ENCODE results near the gene C3orf52. TPM values are rescaled to one million over a fixed set of nuclear protein-coding genes. Genes with fewer than 3 reads are reported as not detected.

C3orf52 gene
- total RNA-seq, 4 donors from 2014 or later: 32.0 to 62.9 (median 45.9) TPM

- no peaks in the 10 kb centered on the region for H3K27me3 ChIP-seq
- intact Hi-C loops (cut with DNase I): loop anchor here (10.0 kb wide), 1 partner anchor 409 kb away; no protein-coding TSS in a partner anchor
- no peak for DNase-seq
- H3K4me3 ChIP-seq (replicated peaks in 1 of 3): no peak overlapping the region
- peaks cover 0 to 5% of the 10 kb centered on the region in 2 donors for H3K36me3 ChIP-seq
- no peak for TF ChIP-seq CTCF (IDR thresholded peaks at IDR 0.05)
- no peak for TF ChIP-seq POLR2A (IDR thresholded peaks at IDR 0.05)
- H3K9me3 ChIP-seq: no peaks in the 10 kb centered on the region
- H3K27ac ChIP-seq: no peak overlapping the region
- 82 to 95% methylated on average over 6 of the region's 6 CpGs for WGBS, 2 donors
- peaks cover 0 to 10% of the 10 kb centered on the region in 2 donors for H3K4me1 ChIP-seq
Observed at GRCh38 chr3:112115806-112116383, 29.7 kb downstream of the C3orf52 start.

- Histone ChIP-seq H3K4me1 (peaks cover 0 to 12% of the 10 kb centered on the region in 2 donors), H3K27me3 (no peaks in the 10 kb centered on the region), H3K36me3 (peaks cover 0 to 5% of the 10 kb centered on the region in 2 donors), H3K27ac (no peak overlapping the region), H3K4me3 (replicated peaks in 1 of 3) (no peak overlapping the region), H3K9me3 (no peaks in the 10 kb centered on the region)
- TF ChIP-seq POLR2A (IDR thresholded peaks at IDR 0.05) (no peak), CTCF (IDR thresholded peaks at IDR 0.05) (no peak)
- DNase-seq: no peak
- WGBS, 2 donors: 67 to 76% methylated on average over 13 of the region's 13 CpGs
- intact Hi-C loops (cut with DNase I): loop anchor here (10.0 kb wide), 1 partner anchor 408 kb away; no protein-coding TSS in a partner anchor
Observed at GRCh38 chr3:112116748-112117186, 30.6 kb downstream of the C3orf52 start.

- no peak for TF ChIP-seq CTCF (IDR thresholded peaks at IDR 0.05)
- no peak for TF ChIP-seq POLR2A (IDR thresholded peaks at IDR 0.05)
- Histone ChIP-seq H3K27me3 (no peaks in the 10 kb centered on the region), H3K4me3 (replicated peaks in 1 of 3) (no peak overlapping the region), H3K27ac (no peak overlapping the region), H3K4me1 (peaks cover 0 to 15% of the 10 kb centered on the region in 2 donors), H3K36me3 (peaks cover 0 to 5% of the 10 kb centered on the region in 2 donors), H3K9me3 (no peaks in the 10 kb centered on the region)
- 88 to 95% methylated on average over 1 of the region's 1 CpG for WGBS, 2 donors
- intact Hi-C loops (cut with DNase I): loop anchor here (10.0 kb wide), 1 partner anchor 407 kb away; no protein-coding TSS in a partner anchor
- no peak for DNase-seq
Observed at GRCh38 chr3:112117415-112117814, 31.2 kb downstream of the C3orf52 start.

- no peak overlapping the region for H3K4me3 ChIP-seq (replicated peaks in 1 of 3)
- no peak for DNase-seq
- intact Hi-C loops (cut with DNase I): loop anchor here (10.0 kb wide), 1 partner anchor 407 kb away; no protein-coding TSS in a partner anchor
Observed at GRCh38 chr3:112117841-112118571, 31.8 kb downstream of the C3orf52 start.

More at GRCh38 chr3:112117841-112118571, 31.8 kb downstream of the C3orf52 start:
- Histone ChIP-seq H3K4me1 (peaks cover 0 to 15% of the 10 kb centered on the region in 2 donors), H3K36me3 (peaks cover 0 to 5% of the 10 kb centered on the region in 2 donors), H3K9me3 (no peaks in the 10 kb centered on the region), H3K27me3 (no peaks in the 10 kb centered on the region), H3K27ac (no peak overlapping the region)
- WGBS, 2 donors: 91 to 93% methylated on average over 4 of the region's 4 CpGs
- TF ChIP-seq CTCF (IDR thresholded peaks at IDR 0.05) (no peak), POLR2A (IDR thresholded peaks at IDR 0.05) (no peak)

Measured in thyroid gland (tissue), 4 donors.